Neural cell (in vitro differentiated cells): ENCODE results near the gene FUT1. TPM values are rescaled to one million over a fixed set of nuclear protein-coding genes. Genes with fewer than 3 reads are reported as not detected.

ENCODE experiments used
- H2AFZ ChIP-seq: fragments of 200-600, 300-800 bp; sonication (generic), shearing (Covaris generic); 2 replicates; pipeline ENCODE4 v1.6.0; 2014; ENCODE audit warnings: low read depth, mild to moderate bottlenecking, antibody characterized with exemption, low read length, moderate library complexity
- H3F3A ChIP-seq: fragments of 200-600 bp; shearing (Covaris generic); 2 replicates; pipeline ENCODE4 v1.6.1; 2016; ENCODE audit warnings: mild to moderate bottlenecking, moderate library complexity, mixed read lengths, antibody characterized with exemption, low read length; ENCODE audit not compliant: insufficient read depth, poor library complexity, severe bottlenecking
- H3K27ac ChIP-seq: fragments of 200-600, 300-800 bp; sonication (generic), shearing (Covaris generic); 2 replicates; pipeline ENCODE4 v1.5.1; 2014; ENCODE audit warnings: mild to moderate bottlenecking, low read length, moderate library complexity
- H3K27me3 ChIP-seq: fragments of 300-800, 200-600 bp; sonication (generic), shearing (Covaris generic); 2 replicates; pipeline ENCODE4 v1.6.0; 2014; ENCODE audit warnings: mild to moderate bottlenecking, low read depth, low read length, moderate library complexity; ENCODE audit not compliant: insufficient read depth
- H3K36me3 ChIP-seq: fragments of 300-800, 200-600 bp; sonication (generic), shearing (Covaris generic); 2 replicates; pipeline ENCODE4 v1.5.1; 2014; ENCODE audit warnings: mild to moderate bottlenecking, antibody characterized with exemption, low read length, moderate library complexity; ENCODE audit not compliant: insufficient read depth
- H3K4me2 ChIP-seq: fragments of 300-800, 200-600 bp; sonication (generic), shearing (Covaris generic); 2 replicates; pipeline ENCODE4 v1.6.0; 2014; ENCODE audit warnings: mild to moderate bottlenecking, low read length
- H3K4me3 ChIP-seq: fragments of 300-800, 200-600 bp; sonication (generic), shearing (Covaris generic); 2 replicates; pipeline ENCODE4 v1.5.1; 2014; ENCODE audit warnings: mild to moderate bottlenecking, low read length, moderate library complexity
- H3K79me2 ChIP-seq: fragments of 200-600 bp; shearing (Covaris generic); replicated peaks from 2 replicates; pipeline ENCODE4 v1.6.0; 2014; ENCODE audit warnings: mild to moderate bottlenecking, low read length, moderate library complexity; ENCODE audit not compliant: insufficient read depth
- H3K9ac ChIP-seq: fragments of 300-800, 200-600 bp; sonication (generic), shearing (Covaris generic); 2 replicates; pipeline ENCODE4 v1.6.1; 2016; ENCODE audit warnings: mild to moderate bottlenecking, low read length, mixed read lengths
- H3K9me2 ChIP-seq: fragments of 200-600 bp; shearing (Covaris generic); 2 replicates; pipeline ENCODE4 v1.6.1; 2016; ENCODE audit warnings: mild to moderate bottlenecking, low read length, mixed read lengths; ENCODE audit not compliant: insufficient read depth
- H3K9me3 ChIP-seq: fragments of 200-600, 300-800 bp; sonication (generic), shearing (Covaris generic); 2 replicates; pipeline ENCODE4 v1.6.1; 2016; ENCODE audit warnings: mild to moderate bottlenecking, mixed run types, low read length, moderate library complexity, mixed read lengths
- H4K20me1 ChIP-seq: fragments of 200-600 bp; shearing (Covaris generic); 2 replicates; pipeline ENCODE4 v1.6.1; 2016; ENCODE audit warnings: mild to moderate bottlenecking, mixed run types; ENCODE audit not compliant: insufficient read depth
- EP300 ChIP-seq: fragments of 450-650 bp; conservative IDR thresholded peaks from 2 replicates; pipeline ENCODE4 v1.6.1; 2014; ENCODE audit warnings: antibody characterized with exemption, mild to moderate bottlenecking, moderate library complexity; ENCODE audit not compliant: poor library complexity, severe bottlenecking
- EZH2 ChIP-seq: fragments of 200-600, 300-800 bp; shearing (Covaris generic), sonication (generic); IDR thresholded peaks from 2 replicates; pipeline ENCODE4 v1.6.1; 2014; ENCODE audit warnings: antibody characterized with exemption, low read length, borderline replicate concordance, mild to moderate bottlenecking; ENCODE audit not compliant: insufficient read depth, poor library complexity, severe bottlenecking
- MXI1 ChIP-seq: fragments of 450-650 bp; conservative IDR thresholded peaks from 2 replicates; pipeline ENCODE4 v1.6.1; 2014; ENCODE audit warnings: antibody characterized with exemption, mild to moderate bottlenecking; ENCODE audit not compliant: poor library complexity, severe bottlenecking
- POLR2AphosphoS5 ChIP-seq: IDR thresholded peaks from 2 replicates; pipeline ENCODE4 v1.6.1; 2012
- RAD21 ChIP-seq: fragments of 450-650 bp; conservative IDR thresholded peaks from 2 replicates; pipeline ENCODE4 v1.6.1; 2014; ENCODE audit warnings: antibody characterized with exemption, mild to moderate bottlenecking, moderate library complexity
- SMC3 ChIP-seq: fragments of 450-650 bp; conservative IDR thresholded peaks from 2 replicates; pipeline ENCODE4 v1.6.1; 2014; ENCODE audit warnings: antibody characterized with exemption, mild to moderate bottlenecking, moderate library complexity; ENCODE audit not compliant: poor library complexity
- TAF1 ChIP-seq: IDR thresholded peaks from 2 replicates; pipeline ENCODE4 v1.6.1; 2012; ENCODE audit warnings: low read depth
- polyA plus RNA-seq: library from polyadenylated mRNA; depleted of rRNA; stranded (reverse); fragments of >200 nt; gene quantifications from 2 replicates; pipeline ENCODE4 v1.2.3, GENCODE V29; 2014
- TF ChIP-seq, protein P1 (sequence below): fragments of 450-650 bp; IDR thresholded peaks from 2 replicates; pipeline ENCODE4 v1.5.1; 2014; ENCODE audit warnings: antibody characterized with exemption, mild to moderate bottlenecking, moderate library complexity; ENCODE audit not compliant: poor library complexity, severe bottlenecking
- TF ChIP-seq, protein P2 (sequence below): IDR thresholded peaks from 2 replicates; pipeline ENCODE4 v1.6.1; 2012; ENCODE audit warnings: borderline replicate concordance

Gene FUT1
- polyA plus RNA-seq, 1 donor from 2014 or later = 0.15 TPM

DNA sequence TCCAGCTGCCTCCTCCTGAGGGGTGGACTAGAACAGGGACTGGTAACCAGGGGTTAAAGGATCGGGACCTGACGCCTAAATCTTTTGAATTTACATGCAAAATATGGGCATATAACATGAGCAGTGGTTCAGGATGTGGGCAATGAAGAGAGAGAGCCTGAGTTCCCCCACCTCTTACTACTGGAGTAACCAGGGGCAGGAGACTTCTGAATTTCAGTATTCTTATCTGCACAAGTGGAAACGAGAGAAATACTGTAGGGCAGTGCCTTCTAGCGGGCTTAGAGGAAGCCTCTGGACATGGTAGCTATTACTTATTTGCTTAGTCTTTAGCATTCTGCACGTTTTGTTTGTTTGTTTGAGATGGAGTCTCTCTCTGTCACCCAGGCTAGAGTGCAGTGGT, 32.1 kb upstream of the FUT1 start:
- Histone ChIP-seq H3K9me2 (no peaks in the 10 kb centered on the region), H3K9ac (no peak overlapping the region), H3K79me2 (no peaks in the 10 kb centered on the region), H4K20me1 (no peaks in the 10 kb centered on the region), H3K27ac (no peak overlapping the region), H2AFZ (no peak overlapping the region), H3K36me3 (no peaks in the 10 kb centered on the region), H3F3A (no peaks in the 10 kb centered on the region), H3K9me3 (no peaks in the 10 kb centered on the region), H3K27me3 (no peaks in the 10 kb centered on the region), H3K4me2 (no peak overlapping the region), H3K4me3 (no peak overlapping the region)
- TF ChIP-seq EZH2 (no peak), TAF1 (no peak), EP300 (no peak), SMC3 (no peak), MXI1 (no peak), POLR2AphosphoS5 (no peak), RAD21 (no peak)
- TF ChIP-seq, protein P1, sequence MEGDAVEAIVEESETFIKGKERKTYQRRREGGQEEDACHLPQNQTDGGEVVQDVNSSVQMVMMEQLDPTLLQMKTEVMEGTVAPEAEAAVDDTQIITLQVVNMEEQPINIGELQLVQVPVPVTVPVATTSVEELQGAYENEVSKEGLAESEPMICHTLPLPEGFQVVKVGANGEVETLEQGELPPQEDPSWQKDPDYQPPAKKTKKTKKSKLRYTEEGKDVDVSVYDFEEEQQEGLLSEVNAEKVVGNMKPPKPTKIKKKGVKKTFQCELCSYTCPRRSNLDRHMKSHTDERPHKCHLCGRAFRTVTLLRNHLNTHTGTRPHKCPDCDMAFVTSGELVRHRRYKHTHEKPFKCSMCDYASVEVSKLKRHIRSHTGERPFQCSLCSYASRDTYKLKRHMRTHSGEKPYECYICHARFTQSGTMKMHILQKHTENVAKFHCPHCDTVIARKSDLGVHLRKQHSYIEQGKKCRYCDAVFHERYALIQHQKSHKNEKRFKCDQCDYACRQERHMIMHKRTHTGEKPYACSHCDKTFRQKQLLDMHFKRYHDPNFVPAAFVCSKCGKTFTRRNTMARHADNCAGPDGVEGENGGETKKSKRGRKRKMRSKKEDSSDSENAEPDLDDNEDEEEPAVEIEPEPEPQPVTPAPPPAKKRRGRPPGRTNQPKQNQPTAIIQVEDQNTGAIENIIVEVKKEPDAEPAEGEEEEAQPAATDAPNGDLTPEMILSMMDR = no peak
- TF ChIP-seq, protein P2, sequence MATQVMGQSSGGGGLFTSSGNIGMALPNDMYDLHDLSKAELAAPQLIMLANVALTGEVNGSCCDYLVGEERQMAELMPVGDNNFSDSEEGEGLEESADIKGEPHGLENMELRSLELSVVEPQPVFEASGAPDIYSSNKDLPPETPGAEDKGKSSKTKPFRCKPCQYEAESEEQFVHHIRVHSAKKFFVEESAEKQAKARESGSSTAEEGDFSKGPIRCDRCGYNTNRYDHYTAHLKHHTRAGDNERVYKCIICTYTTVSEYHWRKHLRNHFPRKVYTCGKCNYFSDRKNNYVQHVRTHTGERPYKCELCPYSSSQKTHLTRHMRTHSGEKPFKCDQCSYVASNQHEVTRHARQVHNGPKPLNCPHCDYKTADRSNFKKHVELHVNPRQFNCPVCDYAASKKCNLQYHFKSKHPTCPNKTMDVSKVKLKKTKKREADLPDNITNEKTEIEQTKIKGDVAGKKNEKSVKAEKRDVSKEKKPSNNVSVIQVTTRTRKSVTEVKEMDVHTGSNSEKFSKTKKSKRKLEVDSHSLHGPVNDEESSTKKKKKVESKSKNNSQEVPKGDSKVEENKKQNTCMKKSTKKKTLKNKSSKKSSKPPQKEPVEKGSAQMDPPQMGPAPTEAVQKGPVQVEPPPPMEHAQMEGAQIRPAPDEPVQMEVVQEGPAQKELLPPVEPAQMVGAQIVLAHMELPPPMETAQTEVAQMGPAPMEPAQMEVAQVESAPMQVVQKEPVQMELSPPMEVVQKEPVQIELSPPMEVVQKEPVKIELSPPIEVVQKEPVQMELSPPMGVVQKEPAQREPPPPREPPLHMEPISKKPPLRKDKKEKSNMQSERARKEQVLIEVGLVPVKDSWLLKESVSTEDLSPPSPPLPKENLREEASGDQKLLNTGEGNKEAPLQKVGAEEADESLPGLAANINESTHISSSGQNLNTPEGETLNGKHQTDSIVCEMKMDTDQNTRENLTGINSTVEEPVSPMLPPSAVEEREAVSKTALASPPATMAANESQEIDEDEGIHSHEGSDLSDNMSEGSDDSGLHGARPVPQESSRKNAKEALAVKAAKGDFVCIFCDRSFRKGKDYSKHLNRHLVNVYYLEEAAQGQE = no peak

DNA sequence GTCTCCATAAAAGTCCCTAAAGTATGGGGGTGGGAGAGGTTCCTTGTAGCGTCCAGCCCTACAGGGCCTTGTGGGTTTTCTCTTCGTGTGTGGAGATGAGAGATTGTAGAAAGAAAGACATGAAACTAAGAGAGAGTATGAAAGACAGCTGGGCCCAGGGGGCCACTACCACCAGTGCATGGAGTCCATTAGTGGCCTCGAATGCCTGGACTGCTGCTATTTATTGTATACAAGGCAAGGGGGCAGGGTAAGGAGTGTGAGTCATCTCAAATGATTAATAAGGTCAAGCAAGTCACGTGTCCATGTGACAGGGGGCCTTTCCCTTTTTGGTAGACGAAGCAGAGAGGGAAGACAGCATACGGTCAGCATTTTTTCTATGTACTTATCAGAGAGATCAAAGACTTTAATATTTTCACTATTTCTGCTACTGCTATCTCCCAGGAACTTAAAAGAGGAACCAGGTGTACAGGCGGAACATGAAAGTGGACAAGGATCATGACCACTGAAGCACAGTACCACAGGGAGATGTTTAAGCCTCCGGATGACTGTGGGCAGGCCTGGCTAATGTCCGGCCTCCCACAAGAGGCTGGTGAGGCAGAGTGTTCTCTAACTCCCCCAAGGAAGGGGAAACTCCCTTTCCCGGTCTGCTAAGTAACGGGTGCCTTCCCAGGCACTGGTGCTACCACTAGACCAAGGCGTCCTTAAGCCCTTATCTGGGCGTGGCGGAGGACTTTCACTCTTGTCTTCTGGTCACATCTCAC, 28.4 kb upstream of the FUT1 start:
- TF ChIP-seq, protein P2 = no peak
- TF ChIP-seq SMC3 = no peak
- no peak for TF ChIP-seq EP300
- no peak for TF ChIP-seq EZH2
- TF ChIP-seq RAD21 = no peak
- TF ChIP-seq, protein P1 = no peak
- no peak for TF ChIP-seq TAF1
- TF ChIP-seq POLR2AphosphoS5 = no peak
- TF ChIP-seq MXI1 = no peak
- Histone ChIP-seq H4K20me1 (no peaks in the 10 kb centered on the region), H3K27me3 (no peaks in the 10 kb centered on the region), H3K9me3 (no peaks in the 10 kb centered on the region), H2AFZ (no peak overlapping the region), H3K9ac (no peak overlapping the region), H3K27ac (no peak overlapping the region), H3K4me3 (no peak overlapping the region), H3F3A (no peaks in the 10 kb centered on the region), H3K36me3 (no peaks in the 10 kb centered on the region), H3K9me2 (no peaks in the 10 kb centered on the region), H3K79me2 (no peaks in the 10 kb centered on the region), H3K4me2 (no peak overlapping the region)
